IMR-90 (cell line): ENCODE results near the gene TRAPPC2L. TPM values are rescaled to one million over a fixed set of nuclear protein-coding genes. Genes with fewer than 3 reads are reported as not detected.

Source experiments
- ATAC-seq: fragments of 200-7000 bp; cut with Tn5 transposase; 2 replicates; pipeline ENCODE4 v1.9.1; 2020; ENCODE audit warnings: low read depth, mild to moderate bottlenecking, moderate library complexity
- BruUV-seq: library from RNA; stranded (reverse); fragments of 400-500 nt; replicated peaks from 2 replicates; lab custom pipeline; 2021; lab: Mats Ljungman, UMichigan
- CTCF ChIA-PET: fragments of 300-600 bp; formaldehyde crosslinking; extraction: SDS; loops from one replicate; lab custom pipeline; 2021; ENCODE audit warnings: antibody characterized with exemption; lab: Yijun Ruan, JAX
- POLR2A ChIA-PET: fragments of 300-600 bp; sonication (Branson Sonifier 250); formaldehyde crosslinking; loops from one replicate; lab custom pipeline; 2022; ENCODE audit warnings: antibody characterized with exemption; ENCODE audit not compliant: unreplicated experiment; lab: Charles Lee
- DNase-seq: peaks from one replicate; pipeline ENCODE4 v3.0.0; 2013
- H2AFZ ChIP-seq: replicated peaks from 2 replicates; pipeline ENCODE3; 2013; ENCODE audit warnings: low read length, mild to moderate bottlenecking; ENCODE audit not compliant: poor library complexity
- H2AK5ac ChIP-seq: 2 replicates; pipeline ENCODE4 v1.6.1; 2013; ENCODE audit warnings: low read depth, low read length, inconsistent platforms
- H2AK9ac ChIP-seq: replicated peaks from 2 replicates; pipeline ENCODE3; 2013; ENCODE audit warnings: mild to moderate bottlenecking, low read depth, low read length, moderate library complexity; ENCODE audit not compliant: poor library complexity
- H2BK120ac ChIP-seq: 2 replicates; pipeline ENCODE4 v1.6.1; 2013; ENCODE audit warnings: low read depth, low read length, inconsistent platforms
- H2BK15ac ChIP-seq: 3 replicates; pipeline ENCODE4 v1.6.1; 2013; ENCODE audit warnings: low read depth, low read length, inconsistent platforms
- H2BK20ac ChIP-seq: 2 replicates; pipeline ENCODE4 v1.6.1; 2013; ENCODE audit warnings: low read depth, mild to moderate bottlenecking, inconsistent platforms, low read length, moderate library complexity
- H2BK5ac ChIP-seq: 2 replicates; pipeline ENCODE4 v1.6.1; 2013; ENCODE audit warnings: mild to moderate bottlenecking, low read depth, low read length, inconsistent platforms; ENCODE audit not compliant: poor library complexity, severe bottlenecking
- H3K14ac ChIP-seq: replicated peaks from 2 replicates; pipeline ENCODE4 v1.6.1; 2013; ENCODE audit warnings: low read depth, low read length, inconsistent platforms
- H3K18ac ChIP-seq: 2 replicates; pipeline ENCODE4 v1.6.1; 2013; ENCODE audit warnings: low read depth, low read length, control low read depth
- H3K23ac ChIP-seq: 2 replicates; pipeline ENCODE4 v1.6.1; 2013; ENCODE audit warnings: low read depth, low read length, inconsistent platforms
- H3K27ac ChIP-seq: 2 replicates; pipeline ENCODE4 v1.5.1; 2013; ENCODE audit warnings: mild to moderate bottlenecking, control low read depth, low read length; ENCODE audit not compliant: insufficient read depth
- H3K27me3 ChIP-seq: 2 replicates; pipeline ENCODE4 v1.6.1; 2013; ENCODE audit warnings: low read length; ENCODE audit not compliant: control insufficient read depth, insufficient read depth
- H3K36me3 ChIP-seq: 2 replicates; pipeline ENCODE4 v1.6.1; 2013; ENCODE audit warnings: low read length, mixed read lengths; ENCODE audit not compliant: control insufficient read depth, insufficient read depth
- H3K4ac ChIP-seq: 2 replicates; pipeline ENCODE4 v1.6.1; 2013; ENCODE audit warnings: low read depth, low read length, inconsistent platforms
- H3K4me1 ChIP-seq: 2 replicates; pipeline ENCODE4 v1.6.1; 2013; ENCODE audit warnings: low read length, mixed read lengths; ENCODE audit not compliant: control insufficient read depth, insufficient read depth
- H3K4me2 ChIP-seq: 2 replicates; pipeline ENCODE4 v1.6.1; 2013; ENCODE audit warnings: low read depth, mild to moderate bottlenecking, control low read depth, low read length, moderate library complexity
- H3K4me3 ChIP-seq: 2 replicates; pipeline ENCODE4 v1.5.1; 2013; ENCODE audit warnings: low read depth, mild to moderate bottlenecking, control low read depth, low read length, moderate library complexity; ENCODE audit not compliant: insufficient read depth
- H3K56ac ChIP-seq: 2 replicates; pipeline ENCODE4 v1.6.1; 2013; ENCODE audit warnings: low read length, inconsistent platforms; ENCODE audit not compliant: insufficient read depth; ENCODE audit errors: extremely low read depth
- H3K79me1 ChIP-seq, 2 experiments: 2 replicates each; pipeline ENCODE4 v1.6.1; 2013; ENCODE audit warnings: low read length in 2 of 2, inconsistent platforms in 1 of 2, low read depth in 1 of 2
- H3K9ac ChIP-seq: 2 replicates; pipeline ENCODE4 v1.6.1; 2013; ENCODE audit warnings: low read depth, low read length, control low read depth
- H3K9me1 ChIP-seq: 2 replicates; pipeline ENCODE4 v1.6.1; 2013; ENCODE audit warnings: low read length, inconsistent platforms; ENCODE audit not compliant: insufficient read depth
- H3K9me3 ChIP-seq: 2 replicates; pipeline ENCODE4 v1.6.1; 2013; ENCODE audit warnings: low read length; ENCODE audit not compliant: control insufficient read depth, insufficient read depth
- H4K20me1 ChIP-seq: 2 replicates; pipeline ENCODE4 v1.6.1; 2013; ENCODE audit warnings: low read length, inconsistent platforms; ENCODE audit not compliant: insufficient read depth
- H4K5ac ChIP-seq: 2 replicates; pipeline ENCODE4 v1.6.1; 2013; ENCODE audit warnings: mild to moderate bottlenecking, low read depth, low read length, control low read depth
- H4K8ac ChIP-seq, 2 experiments: 2 replicates each; pipeline ENCODE4 v1.6.1; 2013; ENCODE audit warnings: low read depth in 2 of 2, low read length in 2 of 2, control low read depth in 1 of 2, inconsistent platforms in 1 of 2
- H4K91ac ChIP-seq: 2 replicates; pipeline ENCODE4 v1.6.1; 2013; ENCODE audit warnings: low read depth, low read length, inconsistent platforms; ENCODE audit not compliant: insufficient read depth
- BHLHE40 ChIP-seq: fragments of 150-350 bp; IDR thresholded peaks from 2 replicates; pipeline ENCODE4 v1.6.1; 2016; ENCODE audit warnings: mild to moderate bottlenecking, low read depth, low read length
- CEBPB ChIP-seq: IDR thresholded peaks from 2 replicates; pipeline ENCODE4 v1.6.1; 2012; ENCODE audit warnings: low read depth, low read length, improper control_type of control experiment
- CHD1 ChIP-seq: IDR thresholded peaks from 2 replicates; pipeline ENCODE4 v1.6.1; 2012; ENCODE audit warnings: low read depth, low read length, improper control_type of control experiment
- FOS ChIP-seq: fragments of 150-350 bp; IDR thresholded peaks from 2 replicates; pipeline ENCODE4 v1.6.1; 2016; ENCODE audit warnings: low read depth, low read length
- MAFK ChIP-seq: IDR thresholded peaks from 2 replicates; pipeline ENCODE4 v1.6.1; 2012; ENCODE audit warnings: low read depth, low read length, improper control_type of control experiment
- MAZ ChIP-seq: IDR thresholded peaks from 2 replicates; pipeline ENCODE4 v1.6.1; 2012; ENCODE audit warnings: low read depth, mild to moderate bottlenecking, low read length, improper control_type of control experiment, moderate library complexity, borderline replicate concordance
- MXI1 ChIP-seq: IDR thresholded peaks from 2 replicates; pipeline ENCODE4 v1.6.1; 2012; ENCODE audit warnings: low read depth, mild to moderate bottlenecking, low read length, moderate library complexity, borderline replicate concordance
- NFE2L2 ChIP-seq: fragments of 150-350 bp; IDR thresholded peaks from 2 replicates; pipeline ENCODE4 v1.6.1; 2016; ENCODE audit warnings: low read depth, mild to moderate bottlenecking, low read length
- POLR2A ChIP-seq: IDR thresholded peaks from 2 replicates; pipeline ENCODE4 v1.6.1; 2012; ENCODE audit warnings: mild to moderate bottlenecking, low read depth, low read length
- RAD21 ChIP-seq: IDR thresholded peaks from 2 replicates; pipeline ENCODE4 v1.6.1; 2012; ENCODE audit warnings: low read length, improper control_type of control experiment
- RCOR1 ChIP-seq: IDR thresholded peaks from 2 replicates; pipeline ENCODE4 v1.6.1; 2012; ENCODE audit warnings: mild to moderate bottlenecking, low read length, improper control_type of control experiment; ENCODE audit not compliant: insufficient replicate concordance
- RFX5 ChIP-seq: IDR thresholded peaks from 2 replicates; pipeline ENCODE4 v1.8.0; 2012; ENCODE audit warnings: low read depth, mild to moderate bottlenecking, low read length, moderate library complexity
- SMC3 ChIP-seq: fragments of 150-350 bp; IDR thresholded peaks from 2 replicates; pipeline ENCODE4 v1.6.1; 2016; ENCODE audit warnings: low read depth, mild to moderate bottlenecking, antibody characterized with exemption, low read length, moderate library complexity
- WGBS, 2 experiments: methylation state at CpG; one replicate each; pipeline versions ENCODE4 v1.1.5 to v1.1.7; 2013; ENCODE audit warnings: missing lambda C conversion rate in 2 of 2; ENCODE audit not compliant: insufficient read length in 1 of 2; ENCODE audit errors: extremely low coverage in 2 of 2; 5-methylcytosine and 5-hydroxymethylcytosine counted together
- dilution Hi-C: fragments of 300-500 bp; cut with HindIII; formaldehyde crosslinking; loops from one replicate; pipeline ENCODE4 v1.14.3; 2018; ENCODE audit warnings: low sequenced_read_pairs; ENCODE audit not compliant: unreplicated experiment
- in situ Hi-C: fragments of 300-500 bp; cut with MboI; formaldehyde crosslinking; loops from 3 replicates; pipeline ENCODE4 v1.14.3; 2019; ENCODE audit warnings: low sequenced_read_pairs, inconsistent platforms, mixed read lengths
- intact Hi-C: fragments of 100-400 bp; cut with micrococcal nuclease; formaldehyde crosslinking; loops from 2 replicates; pipeline ENCODE4 v1.10.0; 2022
- polyA plus RNA-seq, 3 experiments: library from polyadenylated mRNA; depleted of rRNA; stranded (reverse); fragments of >200 nt; gene quantifications; 2 replicates each; pipeline ENCODE4 v1.2.3, GENCODE V29; 2012; ENCODE audit warnings: low replicate concordance in 1 of 3
- total RNA-seq: library from RNA; depleted of rRNA; stranded (reverse); fragments of >200 nt; gene quantifications from 2 replicates; pipeline ENCODE4 v1.2.3, GENCODE V29; 2012
- TF ChIP-seq, protein P1 (sequence below): fragments of 150-350 bp; IDR thresholded peaks from 2 replicates; pipeline ENCODE4 v1.6.1; 2016; ENCODE audit warnings: low read depth, mild to moderate bottlenecking, low read length, moderate library complexity, borderline replicate concordance
- TF ChIP-seq, protein P2 (sequence below): fragments of 150-350 bp; IDR thresholded peaks from 2 replicates; pipeline ENCODE4 v1.6.1; 2017; ENCODE audit warnings: mild to moderate bottlenecking, antibody characterized with exemption, low read length, low read depth
- TF ChIP-seq, protein P3 (sequence below): conservative IDR thresholded peaks from 2 replicates; pipeline ENCODE4 v1.5.1; 2012; ENCODE audit warnings: mild to moderate bottlenecking, low read depth, low read length, improper control_type of control experiment

Gene TRAPPC2L
- total and polyA plus RNA-seq, 2 of the 4 experiments (the other 2 are of a cell fraction) = 102 to 109 TPM

DNA sequence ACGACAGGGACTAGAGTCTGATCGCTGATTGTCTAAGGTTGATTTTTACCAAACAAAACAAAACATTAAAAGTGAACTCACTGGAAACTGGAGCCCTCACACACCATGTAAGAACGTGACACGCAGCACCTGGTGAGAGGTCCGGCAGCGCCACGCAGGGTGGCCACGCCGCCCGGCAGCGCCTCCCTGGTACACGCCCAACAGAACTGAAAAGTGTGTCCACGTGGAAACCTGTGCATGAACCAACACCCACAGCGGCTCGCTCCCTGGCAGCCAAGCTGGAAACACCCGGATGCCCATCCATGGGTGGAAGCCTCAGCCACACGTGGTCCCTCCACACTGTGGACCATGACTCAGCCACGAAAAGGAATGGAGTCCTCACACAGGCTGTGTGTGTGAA, 9.3 kb upstream of the TRAPPC2L start:
- H3K4me3 ChIP-seq = no peak overlapping the region
- TF ChIP-seq RAD21 (no peak), MXI1 (no peak), MAZ (no peak), NFE2L2 (no peak), CHD1 (no peak), RFX5 (no peak), FOS (no peak), CEBPB (no peak), RCOR1 (no peak), MAFK (no peak), BHLHE40 (no peak), POLR2A (no peak), SMC3 (no peak)
- TF ChIP-seq, protein P1, sequence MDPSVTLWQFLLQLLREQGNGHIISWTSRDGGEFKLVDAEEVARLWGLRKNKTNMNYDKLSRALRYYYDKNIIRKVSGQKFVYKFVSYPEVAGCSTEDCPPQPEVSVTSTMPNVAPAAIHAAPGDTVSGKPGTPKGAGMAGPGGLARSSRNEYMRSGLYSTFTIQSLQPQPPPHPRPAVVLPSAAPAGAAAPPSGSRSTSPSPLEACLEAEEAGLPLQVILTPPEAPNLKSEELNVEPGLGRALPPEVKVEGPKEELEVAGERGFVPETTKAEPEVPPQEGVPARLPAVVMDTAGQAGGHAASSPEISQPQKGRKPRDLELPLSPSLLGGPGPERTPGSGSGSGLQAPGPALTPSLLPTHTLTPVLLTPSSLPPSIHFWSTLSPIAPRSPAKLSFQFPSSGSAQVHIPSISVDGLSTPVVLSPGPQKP = no peak
- TF ChIP-seq, protein P2, sequence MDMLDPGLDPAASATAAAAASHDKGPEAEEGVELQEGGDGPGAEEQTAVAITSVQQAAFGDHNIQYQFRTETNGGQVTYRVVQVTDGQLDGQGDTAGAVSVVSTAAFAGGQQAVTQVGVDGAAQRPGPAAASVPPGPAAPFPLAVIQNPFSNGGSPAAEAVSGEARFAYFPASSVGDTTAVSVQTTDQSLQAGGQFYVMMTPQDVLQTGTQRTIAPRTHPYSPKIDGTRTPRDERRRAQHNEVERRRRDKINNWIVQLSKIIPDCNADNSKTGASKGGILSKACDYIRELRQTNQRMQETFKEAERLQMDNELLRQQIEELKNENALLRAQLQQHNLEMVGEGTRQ = no peak
- TF ChIP-seq, protein P3, sequence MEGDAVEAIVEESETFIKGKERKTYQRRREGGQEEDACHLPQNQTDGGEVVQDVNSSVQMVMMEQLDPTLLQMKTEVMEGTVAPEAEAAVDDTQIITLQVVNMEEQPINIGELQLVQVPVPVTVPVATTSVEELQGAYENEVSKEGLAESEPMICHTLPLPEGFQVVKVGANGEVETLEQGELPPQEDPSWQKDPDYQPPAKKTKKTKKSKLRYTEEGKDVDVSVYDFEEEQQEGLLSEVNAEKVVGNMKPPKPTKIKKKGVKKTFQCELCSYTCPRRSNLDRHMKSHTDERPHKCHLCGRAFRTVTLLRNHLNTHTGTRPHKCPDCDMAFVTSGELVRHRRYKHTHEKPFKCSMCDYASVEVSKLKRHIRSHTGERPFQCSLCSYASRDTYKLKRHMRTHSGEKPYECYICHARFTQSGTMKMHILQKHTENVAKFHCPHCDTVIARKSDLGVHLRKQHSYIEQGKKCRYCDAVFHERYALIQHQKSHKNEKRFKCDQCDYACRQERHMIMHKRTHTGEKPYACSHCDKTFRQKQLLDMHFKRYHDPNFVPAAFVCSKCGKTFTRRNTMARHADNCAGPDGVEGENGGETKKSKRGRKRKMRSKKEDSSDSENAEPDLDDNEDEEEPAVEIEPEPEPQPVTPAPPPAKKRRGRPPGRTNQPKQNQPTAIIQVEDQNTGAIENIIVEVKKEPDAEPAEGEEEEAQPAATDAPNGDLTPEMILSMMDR = no peak
- no peak overlapping the region for H2AK5ac ChIP-seq
- H3K4ac ChIP-seq = no peak overlapping the region
- H4K20me1 ChIP-seq = peaks cover 14% of the 10 kb centered on the region; the same call in 1 of the 2 replicates
- no peak overlapping the region for H3K56ac ChIP-seq
- no peak overlapping the region for H3K27ac ChIP-seq
- peaks cover 15% of the 10 kb centered on the region for H3K36me3 ChIP-seq
- peaks cover 3% of the 10 kb centered on the region; the same call in 1 of the 2 replicates for H3K4me1 ChIP-seq
- H3K4me2 ChIP-seq = no peak overlapping the region
- intact Hi-C loops = no loop called here
- no peak overlapping the region for H2BK5ac ChIP-seq
- no peaks in the 10 kb centered on the region for H3K9me1 ChIP-seq
- ChIA-PET CTCF (no interaction called here), POLR2A (no interaction called here)
- no peak overlapping the region for H3K18ac ChIP-seq
- no peak overlapping the region for H2BK120ac ChIP-seq
- H3K14ac ChIP-seq = no peak overlapping the region
- no peak for DNase-seq
- no peaks in the 10 kb centered on the region for H3K9me3 ChIP-seq
- H2AK9ac ChIP-seq = no peak overlapping the region
- no peaks in the 10 kb centered on the region for H3K27me3 ChIP-seq
- in situ Hi-C loops = no loop called here
- no peak overlapping the region for H4K5ac ChIP-seq
- peaks cover 4 to 20% of the 10 kb centered on the region in 2 experiments for H3K79me1 ChIP-seq
- WGBS, 2 experiments = 98% methylated on average over 8 of the region's 18 CpGs; no CpG with 5 or more reads in 1 of the 2 experiments
- H3K23ac ChIP-seq = no peak overlapping the region
- ATAC-seq = no peak
- no peak overlapping the region for H2BK15ac ChIP-seq
- H2BK20ac ChIP-seq = no peak overlapping the region
- no TSS peak for BruUV-seq
- no peak overlapping the region for H3K9ac ChIP-seq
- H4K91ac ChIP-seq = no peak overlapping the region
- no peak overlapping the region for H4K8ac ChIP-seq
- H2AFZ ChIP-seq = no peak overlapping the region
- dilution Hi-C loops = no loop called here
